SK-MEL-5 (cell line): ENCODE data around the gene CYBC1. TPM values are rescaled to one million over a fixed set of nuclear protein-coding genes. Genes with fewer than 3 reads are reported as not detected.
A peak's percentile ranks its signal among the peaks of the same experiment; 100 is the strongest.
"Not testable (repeated sequence)": the region's sequence is repeated elsewhere in the genome, so short reads cannot be mapped to it uniquely, and the experiment has no call there.

Experiments
- DNase-seq: peaks from one replicate; pipeline ENCODE4 v3.0.0-alpha.2; 2016; ENCODE audit warnings: low read depth, low spot score
- in situ Hi-C: cut with HindIII; loops from 2 replicates; pipeline ENCODE4 v1.10.0; 2016; ENCODE audit warnings: low sequenced_read_pairs, high pct_unique_total_duplicates, low pct_unique_long_range_greater_than_20kb
- total RNA-seq: library from RNA; depleted of rRNA; stranded (reverse); fragments of >200 nt; shearing (Covaris generic); gene quantifications from 2 replicates; pipeline ENCODE4 v1.2.3, GENCODE V29; 2014

CYBC1 gene
- total RNA-seq, 1 experiment from 2014 or later = 27.3 TPM

DNA sequence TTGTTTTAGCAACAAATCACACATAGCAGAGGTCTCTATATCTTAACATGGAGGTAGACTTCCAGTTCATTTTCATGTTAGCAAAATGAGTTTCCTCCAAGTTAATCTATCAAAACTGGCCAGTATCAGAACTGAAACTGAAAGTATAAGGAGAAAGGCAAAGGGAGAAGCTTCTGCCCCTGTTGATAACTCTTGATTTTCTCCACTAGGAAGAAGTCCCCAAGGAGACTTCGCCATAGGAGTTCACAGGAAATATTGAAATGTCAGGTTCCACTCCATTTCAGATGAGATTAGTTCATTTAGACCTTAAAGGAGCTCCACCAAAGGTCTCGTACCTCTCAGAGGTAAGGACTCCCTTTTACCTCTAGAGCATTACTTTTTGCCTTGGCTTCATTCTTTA, 31.0 kb downstream of the CYBC1 start:
- in situ Hi-C loops = no loop called here
- no peak for DNase-seq

DNA sequence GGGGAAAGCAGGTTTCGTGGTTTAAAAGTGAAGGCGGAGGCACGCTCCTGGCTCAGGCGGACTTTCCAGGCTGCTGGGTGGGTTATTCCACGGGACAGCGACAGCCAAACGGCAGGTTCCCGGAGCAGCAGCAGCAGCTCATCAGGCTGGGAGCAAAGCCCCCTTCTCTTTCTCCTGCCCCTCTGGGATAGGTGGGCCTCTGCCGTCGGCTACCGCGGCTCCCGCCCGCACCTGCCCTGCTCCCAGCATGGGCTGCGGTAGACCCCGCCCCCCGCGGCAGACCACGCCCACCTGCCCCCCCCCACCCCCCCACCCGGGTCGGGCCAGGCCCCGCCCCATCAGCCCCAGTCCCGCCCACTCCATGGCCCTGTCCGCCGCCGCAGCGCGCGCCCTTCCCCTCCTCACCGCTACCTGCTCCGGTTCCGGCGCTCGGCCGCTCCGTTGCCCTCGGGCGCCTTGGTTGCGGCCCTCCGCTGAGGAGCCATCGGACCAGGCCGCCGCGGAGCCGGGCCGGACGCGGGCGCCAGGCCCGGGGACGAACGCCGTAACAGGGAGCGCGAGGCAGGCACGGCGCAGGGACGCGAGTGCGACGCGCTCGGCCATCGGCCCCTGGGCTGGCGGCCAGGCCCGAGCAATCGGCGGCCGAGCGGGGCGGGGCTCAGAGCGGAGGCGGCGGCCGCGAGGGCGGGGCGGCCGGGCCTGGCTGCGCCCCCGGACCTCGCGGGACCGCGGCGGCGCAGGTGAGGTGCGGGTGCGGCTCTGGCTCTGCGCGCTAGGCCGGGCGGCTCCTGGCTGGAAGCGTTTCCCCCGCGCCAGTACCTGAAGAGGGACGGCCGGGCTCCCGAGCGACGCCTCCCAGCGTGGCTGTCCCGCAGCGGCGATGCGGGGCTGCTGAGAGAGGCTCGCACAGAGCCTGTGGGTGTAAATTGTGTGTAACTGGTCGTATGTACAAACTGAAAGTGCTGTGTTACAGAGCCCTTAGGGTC, 32.3 kb downstream of the CYBC1 start, which contains the start of the genes HEXD and OGFOD3:
TSS of gene HEXD (plus strand) at position 347 of the 986 bp plus-strand sequence. CDS start 1,453 bp downstream, outside the sequence.
TSS of gene OGFOD3 (minus strand) at position 586 of the 986 bp plus-strand sequence. CDS start at position 485, 101 bp downstream.
- in situ Hi-C loops = no loop called here
- DNase-seq = peak; percentile 76

DNA sequence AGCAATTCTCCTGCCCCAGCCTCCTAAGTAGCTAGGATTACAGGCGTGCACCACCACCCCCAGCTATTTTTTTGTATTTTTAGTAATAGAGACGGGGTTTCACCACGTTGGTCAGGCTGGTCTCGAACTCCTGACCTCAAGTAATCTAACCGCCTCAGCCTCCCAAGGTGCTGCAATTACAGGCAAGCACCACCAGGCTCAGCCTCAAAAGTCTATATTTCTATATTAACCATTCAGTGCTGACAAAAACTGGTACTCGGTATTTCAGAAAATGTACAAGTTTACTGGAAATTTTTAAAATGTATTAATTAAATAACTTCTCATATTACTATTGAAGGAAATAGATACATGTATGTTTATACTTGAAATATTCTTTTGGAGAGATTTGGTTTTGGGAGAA, 33.8 kb downstream of the CYBC1 start:
- peak; percentile 13 for DNase-seq
- in situ Hi-C loops = no loop called here

DNA sequence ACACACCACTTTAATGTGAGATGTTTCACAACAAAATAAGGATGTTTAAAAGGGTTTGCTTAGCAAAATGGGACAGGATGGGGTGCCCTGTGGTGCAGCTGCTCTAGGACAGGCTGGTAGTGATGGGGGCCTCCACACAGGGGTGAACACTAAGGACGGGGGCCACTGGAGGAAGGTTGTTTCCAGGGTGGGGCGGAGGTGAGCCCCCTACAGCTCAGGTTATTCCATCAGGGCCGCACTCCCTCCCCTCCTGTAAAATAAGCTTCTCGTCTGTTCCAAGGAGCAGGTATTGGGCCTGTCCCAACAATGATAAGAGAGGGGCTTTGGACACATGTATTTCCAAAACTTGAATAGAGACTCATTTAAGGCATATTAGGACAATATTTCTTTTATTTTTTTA, 34.3 kb downstream of the CYBC1 start:
- DNase-seq = no peak
- in situ Hi-C loops = no loop called here

DNA sequence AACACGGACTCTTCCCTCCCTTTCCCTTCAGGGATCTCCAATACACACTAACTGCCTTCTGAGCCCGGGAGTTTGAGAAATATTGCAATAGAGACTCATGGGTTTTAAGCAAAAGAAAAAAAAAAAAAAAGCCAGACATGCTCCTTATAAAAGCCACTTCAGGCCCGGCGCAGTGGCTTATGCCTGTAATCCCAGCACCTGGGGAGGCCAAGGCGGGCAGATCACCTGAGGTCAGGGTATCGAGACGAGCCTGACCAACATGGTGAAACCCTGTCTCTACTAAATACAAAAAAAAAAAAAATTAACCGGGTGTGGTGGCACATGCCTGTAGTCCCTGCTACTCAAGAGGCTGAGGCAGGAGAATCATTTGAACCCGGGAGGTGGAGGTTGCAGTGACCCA, 34.8 kb downstream of the CYBC1 start:
- in situ Hi-C loops = no loop called here
- no peak for DNase-seq

DNA sequence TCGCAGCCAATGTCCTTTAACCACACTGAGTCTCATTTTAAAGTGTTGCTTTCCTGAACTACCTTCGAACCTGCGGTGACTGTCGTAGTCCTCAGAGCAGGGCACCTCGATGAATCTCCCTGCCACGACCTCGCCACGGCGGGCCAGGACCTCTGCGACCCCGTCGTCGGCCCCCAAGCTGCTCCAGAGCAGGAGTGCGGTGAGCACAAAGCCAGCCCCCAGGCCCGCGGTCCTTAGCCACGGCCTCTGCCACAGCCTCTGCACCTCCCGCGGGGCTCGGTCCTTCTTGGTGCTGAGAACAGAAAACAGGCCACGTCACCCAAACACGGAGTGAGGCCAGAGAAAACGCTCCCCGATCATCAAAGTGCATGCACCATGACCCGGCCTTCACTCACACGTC, 35.2 kb downstream of the CYBC1 start:
- DNase-seq = no peak
- in situ Hi-C loops = no loop called here

DNA sequence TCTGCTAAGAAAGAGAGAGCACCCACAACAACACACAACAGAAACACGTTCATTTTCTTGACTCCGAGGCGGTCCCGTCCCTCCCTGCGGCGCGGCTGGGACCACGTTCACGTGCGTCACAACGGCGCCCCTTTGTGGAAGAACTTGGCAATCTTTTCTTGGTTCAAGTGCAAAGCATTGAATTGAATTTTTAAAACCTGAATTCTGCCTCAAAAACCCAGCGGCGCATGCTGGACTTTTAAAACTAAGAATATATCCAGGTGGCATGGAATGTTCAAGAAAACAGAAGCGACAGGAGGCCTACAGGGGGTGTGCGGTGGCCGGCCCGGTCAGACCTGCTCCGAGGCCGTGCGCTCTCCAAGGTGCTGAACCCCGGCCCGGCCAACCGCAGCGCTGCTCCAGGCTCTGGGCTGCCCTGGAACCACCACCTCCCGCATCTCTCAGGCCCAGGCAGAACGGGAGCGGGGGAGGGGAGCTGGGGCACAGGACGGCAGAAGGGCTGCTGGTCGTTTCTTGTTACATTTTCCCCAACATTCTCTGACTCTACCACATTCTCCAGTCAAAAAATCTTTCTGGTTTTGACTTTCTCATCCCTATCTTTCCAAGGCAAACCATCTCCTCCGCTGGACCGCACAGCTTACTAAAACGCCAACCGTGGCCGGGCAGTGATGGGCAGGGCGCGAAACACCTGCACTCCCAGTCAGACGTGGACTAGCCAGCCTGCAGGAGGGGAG, 35.8 kb downstream of the CYBC1 start:
- DNase-seq = peak; percentile 65
- in situ Hi-C loops = no loop called here

DNA sequence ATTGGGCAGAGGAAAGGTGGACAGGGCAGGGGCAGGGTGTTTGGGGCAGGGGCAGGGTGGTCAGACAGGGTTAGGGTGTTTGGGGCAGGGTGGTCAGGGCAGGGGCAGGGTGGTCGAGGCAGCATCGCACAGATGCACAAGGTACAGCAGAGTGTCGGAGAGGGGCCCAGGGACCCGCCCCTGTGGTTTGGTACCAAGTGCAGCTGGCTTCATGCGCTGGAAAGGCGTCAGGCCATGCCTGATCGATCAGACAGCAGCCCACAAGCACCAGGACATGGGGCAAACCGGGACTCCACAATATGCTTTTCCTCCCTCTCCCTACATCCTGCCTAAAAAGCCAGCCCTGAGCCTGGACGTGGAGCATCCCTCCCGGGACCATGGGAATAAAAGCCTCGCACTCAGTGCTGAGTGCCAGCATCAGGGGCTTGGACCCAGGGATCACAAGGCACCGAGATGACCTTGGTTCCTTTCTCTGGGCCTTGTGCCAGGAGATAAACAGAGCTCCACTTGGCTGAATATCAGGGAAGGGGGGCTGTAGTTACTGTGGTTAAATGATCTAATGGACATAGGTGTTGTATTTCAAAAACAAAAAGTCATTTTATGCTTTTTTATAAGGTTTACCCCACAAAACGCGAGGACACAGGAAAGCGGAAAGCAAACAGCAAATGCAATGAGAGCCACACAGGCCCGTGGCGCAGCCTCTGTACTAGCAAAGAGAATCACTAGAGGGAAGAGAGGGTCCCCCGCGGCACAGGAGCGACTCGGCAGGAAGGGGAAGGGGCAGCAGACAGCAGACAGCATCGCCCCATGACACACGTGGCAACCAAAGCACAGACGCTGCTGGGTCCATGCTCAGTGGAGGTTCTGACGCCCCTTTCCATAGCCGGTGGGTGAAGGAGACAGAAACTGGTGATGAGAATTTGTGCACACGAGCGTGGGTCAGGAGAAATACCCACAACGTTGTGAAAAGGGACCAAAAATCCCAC, 37.7 kb downstream of the CYBC1 start:
- no peak for DNase-seq
- in situ Hi-C loops = no loop called here

DNA sequence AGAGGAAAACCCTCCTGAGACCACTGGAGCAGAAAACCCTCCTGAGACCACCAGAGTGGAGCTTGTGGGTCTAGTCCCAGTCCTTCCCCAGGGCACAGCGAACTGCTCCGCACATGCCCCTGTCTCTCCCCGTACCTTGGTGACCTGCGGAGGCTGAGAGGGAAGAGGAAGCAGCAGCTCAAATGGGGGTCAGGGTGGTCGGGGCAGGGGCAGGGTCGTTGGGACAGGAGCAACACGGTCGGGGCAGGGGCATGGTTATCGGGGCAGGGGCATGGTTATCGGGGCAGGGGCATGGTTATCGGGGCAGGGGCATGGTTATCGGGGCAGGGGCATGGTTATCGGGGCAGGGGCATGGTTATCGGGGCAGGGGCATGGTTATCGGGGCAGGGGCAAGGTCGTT, 38.5 kb downstream of the CYBC1 start:
- DNase-seq, in situ Hi-C loops: not testable (repeated sequence)

DNA sequence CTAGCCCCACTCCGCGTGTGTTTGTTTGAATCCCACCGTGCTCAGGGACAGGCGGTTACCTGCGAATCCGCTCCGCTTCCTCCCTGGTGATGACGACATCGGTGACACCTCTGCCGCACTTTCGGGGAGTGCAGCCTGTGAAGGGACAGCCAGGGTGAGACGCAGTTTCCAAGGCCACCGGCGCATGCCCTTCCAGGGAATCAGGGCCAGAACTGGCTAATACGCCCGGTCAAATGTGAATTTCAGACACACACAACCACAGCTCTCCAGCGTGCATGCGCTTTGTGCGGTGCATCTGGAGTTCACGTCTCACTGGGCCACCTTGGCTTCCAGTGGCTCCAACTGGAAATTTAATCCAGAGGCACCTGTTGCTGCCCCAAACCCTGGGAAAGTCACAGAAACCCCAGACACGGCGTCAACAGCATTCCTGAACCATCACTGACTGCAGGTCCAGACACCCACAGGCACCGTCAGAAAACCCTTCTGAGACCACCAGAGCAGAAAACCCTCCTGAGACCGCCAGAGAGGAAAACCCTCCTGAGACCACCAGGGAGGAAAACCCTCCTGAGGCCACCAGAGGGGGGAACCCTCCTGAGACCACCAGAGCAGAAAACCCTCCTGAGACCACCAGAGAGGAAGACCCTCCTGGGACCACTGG, 39.0 kb downstream of the CYBC1 start:
- in situ Hi-C loops = no loop called here
- DNase-seq = no peak

DNA sequence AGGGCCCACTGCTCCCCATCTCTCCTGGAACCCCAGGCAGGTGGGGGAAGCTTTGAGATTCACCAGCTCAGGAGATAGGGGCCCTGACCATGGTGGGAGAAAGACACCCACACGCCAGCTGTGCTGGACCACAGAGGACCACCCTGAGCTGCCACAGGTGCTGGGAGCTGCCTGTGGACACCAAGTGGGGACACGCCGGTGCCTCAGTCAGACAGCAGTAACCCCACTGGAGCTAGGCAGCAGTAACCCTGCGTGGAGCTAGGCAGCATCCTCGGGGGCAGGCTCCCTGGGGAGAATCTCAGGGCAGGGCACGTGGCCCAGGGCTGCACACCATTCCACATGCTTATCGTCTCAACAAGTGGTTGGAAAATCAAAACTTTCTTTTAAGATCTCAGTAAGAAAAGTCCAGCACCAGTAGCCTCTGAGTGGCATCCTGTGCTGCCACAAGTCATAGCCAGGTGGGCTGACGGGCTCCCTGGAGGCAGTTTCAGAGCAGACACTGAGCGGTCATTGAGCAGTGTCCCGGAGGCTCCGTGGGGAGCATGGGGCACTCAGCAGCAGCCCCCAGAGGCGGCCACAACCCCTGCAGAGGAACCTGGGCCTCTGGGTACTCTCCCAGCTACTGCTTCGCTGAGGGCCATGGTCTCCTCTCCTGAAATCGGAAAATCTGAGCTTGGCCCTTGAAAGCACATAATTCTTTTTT, 40.4 kb downstream of the CYBC1 start:
- in situ Hi-C loops = no loop called here
- DNase-seq = no peak

DNA sequence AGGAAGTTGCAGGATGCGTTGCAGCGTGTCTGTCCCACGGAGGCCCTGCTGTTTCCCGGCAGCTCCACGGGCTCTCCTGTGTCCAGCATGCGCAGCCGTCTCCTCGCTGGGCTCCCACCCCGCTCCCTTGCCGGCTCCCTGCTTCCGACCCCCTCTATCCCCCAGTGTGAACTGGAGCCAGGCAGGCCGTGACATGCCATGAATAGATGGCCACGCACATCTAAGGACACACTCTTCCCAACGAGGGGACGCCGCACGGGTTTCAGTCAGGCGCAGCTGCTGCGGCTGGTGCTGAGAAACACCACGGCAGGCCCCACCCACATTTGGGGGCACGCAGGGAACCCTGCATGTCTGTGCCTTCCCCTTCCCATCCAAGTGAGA, 41.6 kb downstream of the CYBC1 start:
- in situ Hi-C loops = no loop called here
- DNase-seq = no peak

DNA sequence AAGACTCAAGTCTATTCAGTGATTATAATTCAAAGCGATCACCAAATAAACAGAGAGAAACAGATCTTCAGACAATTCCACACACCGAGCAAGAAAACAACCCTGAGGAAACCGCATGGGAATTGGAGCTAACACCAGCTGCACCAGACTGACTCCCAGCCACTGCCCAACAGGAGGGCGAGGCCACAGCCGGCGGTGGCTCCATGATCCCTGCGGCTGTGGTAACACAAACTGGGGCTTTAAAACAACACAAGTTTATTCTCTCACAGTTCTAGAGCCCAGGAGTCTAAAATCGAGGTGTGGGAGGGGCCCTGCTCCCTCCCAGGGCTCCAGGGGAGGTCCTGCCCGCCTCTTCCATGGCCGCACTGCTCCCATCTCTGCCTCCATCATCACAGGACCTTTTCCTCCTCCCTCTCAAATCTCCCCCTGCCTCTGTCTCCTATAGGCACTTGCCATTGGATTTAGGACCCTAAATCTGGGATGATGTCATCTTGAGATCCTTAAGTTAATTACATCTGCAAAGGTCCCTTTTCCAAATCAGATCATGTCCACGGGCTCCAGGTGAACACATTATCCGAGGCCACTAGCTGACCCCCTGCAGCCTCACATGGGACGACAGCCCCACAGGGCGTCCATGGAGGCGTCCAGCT, 42.1 kb downstream of the CYBC1 start:
- no peak for DNase-seq
- in situ Hi-C loops = no loop called here

DNA sequence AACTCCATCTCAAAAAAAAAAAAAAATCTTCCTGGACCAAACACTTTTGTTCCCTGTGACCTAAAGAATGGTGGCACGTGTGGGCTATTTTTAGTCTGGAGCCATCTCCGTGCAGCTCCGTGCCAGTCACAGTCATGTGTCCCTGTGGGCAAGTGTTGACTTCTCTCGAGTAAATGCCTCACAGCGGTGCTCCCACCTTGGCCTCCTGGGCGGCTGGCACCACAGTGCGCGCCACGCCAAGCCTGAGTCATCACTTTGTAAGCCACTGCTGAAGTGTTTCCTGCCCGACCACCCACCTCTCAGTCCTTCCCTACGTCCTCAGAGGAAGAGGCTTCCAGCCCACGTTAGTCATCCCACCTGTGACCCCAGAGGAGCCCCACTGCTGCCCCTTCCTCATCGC, 43.3 kb downstream of the CYBC1 start:
- no peak for DNase-seq
- in situ Hi-C loops = no loop called here

DNA sequence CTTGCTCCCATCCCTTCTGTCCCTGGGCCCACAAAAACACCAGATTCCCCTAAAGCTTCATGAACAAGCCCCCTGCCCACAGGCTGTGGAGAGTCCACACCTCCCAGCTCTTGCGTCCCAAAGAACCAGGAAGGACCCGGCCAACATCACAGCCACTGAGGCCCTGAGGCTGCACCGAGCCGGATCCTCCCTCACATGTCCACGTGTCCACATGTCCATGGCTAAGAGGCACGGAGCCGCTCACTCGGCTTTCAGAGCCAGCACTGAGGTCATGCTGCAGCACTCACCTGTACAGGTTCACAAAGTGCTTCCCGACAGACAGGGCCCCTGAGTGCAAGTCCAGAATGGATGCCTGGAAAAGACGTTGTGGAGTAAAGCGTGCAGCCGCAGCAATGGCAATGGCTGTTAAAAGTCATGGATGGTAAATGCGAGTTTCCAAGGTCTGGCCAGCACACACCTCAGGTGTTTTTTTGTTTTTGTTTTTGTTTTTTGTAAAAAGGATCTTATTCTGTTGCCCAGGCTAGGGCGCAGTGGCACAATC, 44.4 kb downstream of the CYBC1 start:
- in situ Hi-C loops = no loop called here
- no peak for DNase-seq

DNA sequence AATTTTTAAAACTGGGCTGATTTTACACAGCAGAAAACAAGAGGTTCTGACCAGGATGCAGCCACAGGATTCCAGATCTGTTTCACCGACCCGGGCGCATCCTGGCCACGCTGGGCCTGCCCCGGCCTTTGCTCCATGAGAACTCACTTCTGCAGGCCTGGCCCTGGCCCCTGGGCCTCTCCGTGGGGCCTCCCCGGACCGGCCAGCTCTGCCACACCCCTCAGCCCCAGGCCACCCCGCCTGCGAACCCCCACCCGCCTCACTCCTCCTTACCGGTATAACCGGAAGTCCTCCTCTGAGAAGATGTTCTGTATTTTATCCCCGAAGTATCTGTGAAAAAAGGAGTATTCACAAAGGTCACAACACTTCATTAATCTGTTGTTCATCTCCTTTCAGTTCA, 45.5 kb downstream of the CYBC1 start:
- DNase-seq = no peak
- in situ Hi-C loops = no loop called here
